A673 (cell line): ENCODE measurements around the gene PPP4R3B.

Source experiments
- CTCF ChIP-seq: fragments of 300-800, 200-600 bp; sonication (generic); conservative IDR thresholded peaks from 2 replicates; pipeline ENCODE4 v1.5.1; 2017; ENCODE audit warnings: low read depth, mild to moderate bottlenecking, antibody characterized with exemption, low read length, moderate library complexity, mixed read lengths
- EZH2 ChIP-seq: fragments of 200-600 bp; sonication (generic); IDR thresholded peaks from 2 replicates; pipeline ENCODE4 v1.6.1; 2017; ENCODE audit warnings: borderline replicate concordance, low read depth, mild to moderate bottlenecking, mixed read lengths, antibody characterized with exemption, low read length; ENCODE audit not compliant: poor library complexity, severe bottlenecking

GRCh38 chr2:55609938-55610578 is 7.4 kb downstream of the PPP4R3B start:
- no peak for TF ChIP-seq CTCF
- TF ChIP-seq EZH2, result no peak
